Effector CD4-positive, alpha-beta T cell (primary cell): Measurements from ENCODE around the gene PIK3R3.

Source experiments
- DNase-seq: peaks from one replicate; pipeline ENCODE4 v3.0.0-alpha.2; 2020

The PIK3R3 gene

DNA sequence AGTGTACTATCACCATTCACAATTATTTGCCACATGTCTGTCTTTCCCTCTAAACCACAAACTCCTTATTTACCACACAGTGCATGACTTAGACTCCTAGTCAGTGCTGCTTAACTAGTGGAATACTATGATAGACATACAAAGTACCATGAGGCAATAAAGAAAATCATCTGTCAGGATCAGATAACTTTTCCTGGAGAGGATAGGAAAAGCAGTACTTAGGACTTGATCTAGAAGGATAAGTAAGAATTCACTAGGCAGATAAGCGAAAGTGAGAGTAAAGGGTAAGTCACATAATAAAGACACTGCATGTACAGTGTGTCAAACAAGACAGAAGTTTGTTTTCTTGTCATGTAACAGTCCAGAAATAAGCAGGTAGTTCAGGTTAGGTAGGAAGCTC is 21.3 kb upstream of the PIK3R3 start:
- DNase-seq, result no peak

DNA sequence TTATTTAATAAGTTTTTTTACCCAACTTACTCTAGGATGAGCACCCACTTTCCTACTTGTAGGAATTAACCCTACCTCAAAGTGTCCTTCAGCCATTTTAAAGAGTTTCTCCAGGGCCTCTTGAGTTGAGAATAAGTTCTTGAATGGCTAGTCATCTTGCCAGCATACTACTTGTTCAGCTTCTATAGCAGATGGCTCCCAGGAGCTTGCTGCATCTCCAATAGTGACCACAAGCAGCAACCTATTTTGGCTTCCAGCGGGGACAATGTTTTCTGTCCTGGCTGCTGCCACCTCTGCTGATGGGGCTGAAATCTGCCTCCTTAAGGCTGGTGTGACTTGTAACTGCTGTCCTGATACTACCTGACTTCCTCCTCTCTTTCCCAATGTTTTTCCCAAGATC is 20.8 kb upstream of the PIK3R3 start:
- no peak for DNase-seq

DNA sequence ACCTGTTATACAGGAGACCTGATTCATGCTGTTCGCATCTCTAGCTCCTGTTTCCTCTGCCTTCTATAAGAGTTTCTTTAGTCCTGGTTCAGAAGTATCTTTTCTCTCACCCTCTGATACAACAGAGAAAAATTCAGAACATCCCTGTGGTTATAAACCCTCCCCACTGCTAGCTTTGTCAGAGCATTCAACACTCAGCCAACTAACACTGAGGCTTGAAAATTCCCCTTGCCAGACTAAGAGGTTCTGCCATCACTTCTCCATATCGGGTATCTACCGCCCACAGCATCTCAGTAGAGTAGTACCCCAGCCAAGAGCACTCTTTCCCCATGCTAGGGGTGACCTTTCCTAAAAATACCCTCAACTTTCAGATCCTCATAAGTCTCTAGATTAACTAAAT is 19.6 kb upstream of the PIK3R3 start:
- no peak for DNase-seq

DNA sequence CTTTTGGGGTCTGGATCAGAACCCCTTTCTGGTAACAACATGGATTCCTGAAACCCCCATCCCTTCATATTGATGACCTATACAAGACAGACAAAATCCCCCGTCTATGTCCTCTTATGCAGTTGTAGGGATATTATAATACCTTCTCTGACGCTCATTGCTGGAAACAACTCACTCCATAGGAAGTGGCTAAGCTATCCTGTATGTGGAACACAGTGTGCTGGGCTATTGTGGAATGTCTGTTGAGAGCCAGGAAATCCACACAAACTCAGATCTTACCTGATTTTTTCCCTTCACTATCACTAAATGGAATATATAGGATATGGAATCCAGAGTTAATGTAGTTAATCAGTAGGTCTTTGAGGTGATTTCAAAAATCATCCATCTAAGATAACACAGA is 17.7 kb upstream of the PIK3R3 start:
- DNase-seq, result no peak

DNA sequence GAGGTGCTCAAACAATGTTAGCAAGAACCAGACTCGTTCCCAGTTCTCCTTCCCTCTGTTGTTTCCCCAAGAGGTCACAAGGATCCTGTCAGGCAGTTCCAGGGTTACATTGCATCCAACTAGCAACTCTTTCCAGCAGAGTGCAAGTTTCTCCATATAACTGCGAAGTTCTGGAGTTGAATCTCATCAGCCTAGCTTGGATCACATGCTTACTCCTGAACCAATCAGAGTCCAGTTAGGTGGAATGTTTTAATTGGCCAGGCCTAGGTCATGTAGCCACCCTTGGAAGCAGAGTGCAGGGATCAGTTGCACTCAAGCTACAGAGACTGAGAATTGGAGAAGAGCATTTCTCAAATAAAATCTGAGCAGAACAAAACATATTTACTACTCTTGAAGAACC is 15.9 kb upstream of the PIK3R3 start:
- DNase-seq, result no peak

DNA sequence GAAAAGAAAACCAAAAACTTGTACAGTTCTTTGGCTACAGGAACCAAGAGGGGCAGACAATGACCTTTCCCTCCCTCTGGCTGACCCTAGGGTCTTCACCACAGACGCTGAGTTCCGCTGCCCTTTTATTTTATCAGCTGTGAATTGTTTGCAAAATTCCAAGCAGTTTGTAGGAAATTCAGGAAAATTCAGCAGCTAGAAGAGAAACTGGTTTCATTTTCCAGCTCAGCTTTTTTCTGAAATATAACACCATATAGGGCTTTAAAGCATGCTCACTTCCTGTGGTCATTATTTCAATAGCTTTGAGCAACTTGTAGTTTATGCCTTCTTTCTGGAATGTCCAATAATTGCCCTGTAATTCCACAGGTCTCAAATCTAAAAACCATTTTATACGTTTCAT is 5.5 kb upstream of the PIK3R3 start:
- no peak for DNase-seq

DNA sequence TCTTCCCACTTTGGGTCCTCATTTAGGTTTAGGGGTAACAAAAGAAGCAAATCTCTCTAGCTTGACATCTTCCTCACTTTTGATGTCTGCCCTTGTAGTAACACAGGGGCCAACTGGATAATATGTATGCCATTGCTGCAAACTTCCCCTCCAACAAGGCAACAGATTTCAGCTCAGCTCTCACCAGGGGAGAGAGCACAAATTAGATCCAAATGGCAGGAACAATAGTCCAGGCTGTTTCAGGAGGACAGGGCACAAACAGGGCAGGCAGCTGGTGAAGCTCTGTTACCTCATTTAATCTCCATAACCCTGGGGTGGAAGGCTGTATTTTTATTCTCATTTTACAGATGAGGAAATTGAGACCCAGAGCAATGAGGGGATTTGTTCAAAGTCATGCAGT is 4.3 kb upstream of the PIK3R3 start:
- no peak for DNase-seq

DNA sequence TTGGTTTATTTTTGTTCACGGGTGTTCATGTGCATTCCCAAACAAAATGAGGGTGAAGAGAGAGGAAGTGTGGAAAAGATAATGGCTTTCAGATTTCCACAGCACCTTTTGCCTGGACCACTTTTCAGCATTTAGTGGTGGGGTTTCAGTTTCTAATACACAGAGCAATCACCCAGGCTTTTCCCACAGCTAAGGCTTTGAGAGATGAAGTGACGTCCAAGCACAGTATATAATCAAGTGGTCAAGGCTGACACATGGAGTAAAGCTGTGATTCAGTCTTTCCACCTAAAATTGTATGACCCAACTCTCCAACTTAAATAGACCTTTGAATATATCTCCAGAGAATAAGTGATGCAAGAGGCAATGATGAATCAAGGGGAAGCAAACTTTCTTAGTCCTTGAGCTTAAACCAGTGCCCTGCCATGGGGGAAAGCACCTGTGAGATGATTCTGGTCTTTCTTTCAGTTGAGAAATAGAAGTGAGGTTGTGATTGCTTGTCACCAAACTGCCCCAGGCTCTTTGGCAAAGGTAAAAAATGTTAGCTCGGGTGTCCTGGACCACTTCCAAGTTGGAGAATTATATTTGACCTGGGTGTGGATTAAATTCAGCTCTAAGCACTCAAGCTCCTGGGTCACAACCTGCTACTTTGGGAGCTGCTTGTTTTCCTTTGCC is 2.4 kb upstream of the PIK3R3 start:
- no peak for DNase-seq

DNA sequence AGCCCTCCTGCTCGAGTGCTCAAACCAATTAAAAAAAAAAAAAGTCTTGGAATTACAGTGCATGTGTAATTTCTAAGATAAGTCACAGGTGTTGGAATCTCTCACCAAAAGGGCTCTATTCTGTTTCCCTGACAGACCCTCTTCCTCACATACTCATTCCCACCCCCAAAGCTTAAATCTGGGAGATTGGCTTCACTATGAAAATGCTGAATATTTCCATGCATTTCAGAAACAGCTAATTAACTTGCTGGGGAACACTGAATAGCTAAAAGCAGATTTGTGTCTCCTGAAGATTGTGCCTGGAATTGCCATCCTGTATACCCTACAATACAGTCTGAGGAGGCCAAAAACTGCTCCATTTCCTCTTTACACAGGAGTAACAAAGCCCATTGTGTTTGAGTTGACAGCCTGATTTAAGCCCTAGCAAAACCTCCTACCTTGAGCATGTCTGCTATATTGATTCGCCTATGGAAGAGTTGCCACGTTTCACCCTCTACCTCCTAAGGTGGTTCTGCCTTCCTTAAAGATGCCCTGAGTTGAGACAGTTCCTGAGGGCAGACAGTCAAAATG is 1.4 kb upstream of the PIK3R3 start:
- no peak for DNase-seq

DNA sequence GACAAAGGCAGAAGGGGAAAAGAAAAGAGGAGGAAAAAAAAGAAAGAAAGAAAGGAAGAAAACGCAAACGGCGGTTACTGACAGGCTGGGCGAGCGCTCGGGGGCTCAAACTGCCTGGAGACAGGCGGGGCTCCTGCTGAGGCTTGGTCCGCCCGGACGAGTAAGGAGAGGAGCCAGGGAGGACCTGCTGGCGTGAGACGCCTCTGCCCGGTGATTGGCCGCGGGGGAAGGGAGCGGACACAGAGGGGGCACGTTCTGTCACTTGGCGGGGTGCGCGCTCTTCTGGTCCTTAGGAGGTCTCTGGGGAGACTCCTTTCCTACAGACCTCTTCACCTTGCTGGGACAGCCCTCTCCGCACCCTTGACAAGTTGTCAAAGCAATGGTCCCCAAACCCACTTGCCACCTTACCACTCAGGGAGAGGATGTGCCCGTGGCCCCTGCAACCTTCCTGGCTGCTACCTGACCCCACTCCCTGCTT is 791 bp upstream of the PIK3R3 start:
- no peak for DNase-seq

DNA sequence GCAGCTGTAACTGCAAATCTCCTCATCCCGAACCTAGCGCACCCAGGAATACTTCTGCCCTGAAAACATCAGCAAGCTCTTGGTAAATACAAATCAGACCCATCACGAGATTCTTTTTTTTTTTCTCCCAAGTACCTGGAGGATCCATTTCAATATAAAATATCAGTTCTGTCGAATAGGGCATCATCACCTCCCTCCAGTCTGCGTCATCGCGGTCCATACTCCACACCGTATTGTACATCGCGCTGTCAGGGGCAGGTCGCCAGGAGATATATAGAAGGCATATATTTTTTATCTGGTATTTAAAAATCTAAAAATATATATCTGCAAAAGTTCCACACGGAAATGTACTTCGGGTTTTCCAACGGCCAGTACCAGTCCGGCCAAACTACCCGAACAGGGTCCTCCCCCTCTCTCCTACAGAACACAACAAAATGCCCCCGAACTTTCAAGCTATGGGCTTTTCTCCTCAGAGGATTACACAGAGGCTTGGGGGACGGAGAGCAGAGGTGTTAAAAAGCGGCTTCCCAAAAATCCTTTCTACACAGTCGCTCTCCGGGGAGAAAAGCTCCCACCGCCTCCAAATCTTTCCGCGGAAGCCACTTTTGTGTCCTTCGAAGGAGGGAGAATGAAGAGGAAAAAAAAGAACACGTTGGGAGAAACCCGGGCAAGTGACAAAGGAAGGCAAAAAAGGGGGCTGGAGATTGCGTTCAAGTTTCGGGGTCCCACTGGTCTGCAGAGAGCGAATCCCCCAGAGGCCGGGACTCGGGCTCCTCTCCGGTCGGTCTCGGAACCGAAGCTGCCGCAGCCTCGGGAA is 509 bp downstream of the PIK3R3 start:
- DNase-seq, result no peak

DNA sequence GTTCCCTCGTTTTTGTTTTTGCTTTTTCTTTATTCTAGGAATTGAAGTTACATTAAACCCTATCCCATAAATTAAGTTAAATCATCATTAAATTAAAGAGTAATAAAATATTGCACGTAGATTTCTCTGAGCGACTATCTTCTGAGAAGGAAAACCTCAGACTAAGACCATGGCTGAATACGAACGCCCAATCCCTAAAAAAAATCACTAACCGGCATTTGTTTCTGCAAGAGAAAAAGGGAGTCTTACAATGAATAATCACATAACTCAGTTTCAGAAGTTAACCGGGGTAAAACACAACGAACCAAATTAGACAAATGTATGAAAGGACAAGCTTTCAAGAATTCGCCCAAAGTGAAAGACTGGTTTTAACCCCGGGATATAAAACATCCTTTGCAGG is 1.3 kb downstream of the PIK3R3 start:
- no peak for DNase-seq

DNA sequence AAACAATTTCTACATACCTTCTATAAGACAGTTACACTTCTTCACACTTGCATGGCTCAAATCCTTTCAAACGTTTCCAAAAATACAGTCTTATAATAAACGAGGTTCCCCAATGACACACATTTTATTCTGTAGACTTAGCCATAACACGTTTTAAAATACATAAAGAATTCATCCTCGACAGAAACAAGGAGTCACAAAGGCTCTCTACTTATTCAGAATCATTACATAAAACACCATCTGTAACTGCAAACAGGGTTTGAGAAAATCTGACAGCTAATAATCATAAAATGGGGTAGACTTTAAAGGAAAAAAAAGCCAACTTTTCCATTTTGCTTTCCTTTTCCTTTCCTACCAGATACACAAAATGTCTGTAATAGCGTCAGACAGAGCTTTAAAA is 1.8 kb downstream of the PIK3R3 start:
- no peak for DNase-seq

DNA sequence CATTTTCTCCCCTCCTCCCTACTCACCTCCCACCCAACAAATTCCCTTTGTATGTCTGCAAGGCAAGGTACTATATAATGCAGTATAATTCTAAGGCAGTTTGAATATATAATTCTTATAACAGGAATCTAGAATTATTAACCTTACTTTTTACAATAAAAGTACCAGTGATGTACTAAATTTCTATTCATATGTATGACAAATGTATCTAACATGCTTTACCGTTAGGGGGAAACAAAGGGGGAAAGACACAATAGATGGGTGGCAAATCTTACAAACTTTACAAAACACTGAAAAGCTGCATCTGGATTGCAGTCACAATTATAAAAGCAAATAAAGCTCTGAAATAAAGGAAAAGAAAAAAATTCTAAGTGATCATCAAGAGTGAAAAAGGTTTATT is 2.3 kb downstream of the PIK3R3 start:
- DNase-seq, result no peak

DNA sequence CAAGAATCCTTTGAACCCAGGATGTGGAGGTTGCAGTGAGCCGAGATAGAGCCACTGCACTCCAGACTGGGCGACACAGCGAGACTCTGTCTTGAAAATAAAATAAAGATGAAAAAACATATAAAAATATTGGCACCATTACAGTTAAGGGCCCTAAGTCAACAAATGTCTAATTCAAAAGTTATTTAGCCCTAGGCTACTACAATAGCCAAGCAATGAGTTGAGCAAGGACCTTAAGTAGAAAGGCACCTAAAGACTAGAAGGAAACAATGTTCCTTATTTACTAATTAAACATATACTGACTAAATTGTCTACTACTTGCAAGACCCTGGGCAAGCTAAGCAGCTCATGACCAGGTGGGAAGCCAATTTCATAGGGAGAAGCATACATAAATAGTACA is 4.1 kb downstream of the PIK3R3 start:
- DNase-seq, result no peak

DNA sequence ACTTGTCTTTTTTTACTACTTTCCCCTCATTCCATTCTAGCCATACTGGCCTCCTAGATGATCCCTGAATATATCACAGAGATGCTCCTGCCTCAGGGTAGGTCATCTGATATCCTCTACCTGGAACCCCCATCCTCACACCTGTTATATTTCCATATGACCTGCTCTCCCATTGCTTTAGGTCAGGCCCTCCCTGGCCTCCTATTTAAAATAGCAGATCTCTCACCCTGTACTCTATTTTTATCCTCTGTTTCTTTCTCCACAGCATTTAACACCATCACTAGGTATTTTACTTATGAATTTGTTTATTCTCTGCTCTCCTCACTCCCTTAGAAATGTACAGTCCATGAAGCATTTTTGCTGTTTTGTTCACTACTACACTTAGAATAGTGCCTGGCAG is 13.6 kb downstream of the PIK3R3 start:
- DNase-seq, result no peak

DNA sequence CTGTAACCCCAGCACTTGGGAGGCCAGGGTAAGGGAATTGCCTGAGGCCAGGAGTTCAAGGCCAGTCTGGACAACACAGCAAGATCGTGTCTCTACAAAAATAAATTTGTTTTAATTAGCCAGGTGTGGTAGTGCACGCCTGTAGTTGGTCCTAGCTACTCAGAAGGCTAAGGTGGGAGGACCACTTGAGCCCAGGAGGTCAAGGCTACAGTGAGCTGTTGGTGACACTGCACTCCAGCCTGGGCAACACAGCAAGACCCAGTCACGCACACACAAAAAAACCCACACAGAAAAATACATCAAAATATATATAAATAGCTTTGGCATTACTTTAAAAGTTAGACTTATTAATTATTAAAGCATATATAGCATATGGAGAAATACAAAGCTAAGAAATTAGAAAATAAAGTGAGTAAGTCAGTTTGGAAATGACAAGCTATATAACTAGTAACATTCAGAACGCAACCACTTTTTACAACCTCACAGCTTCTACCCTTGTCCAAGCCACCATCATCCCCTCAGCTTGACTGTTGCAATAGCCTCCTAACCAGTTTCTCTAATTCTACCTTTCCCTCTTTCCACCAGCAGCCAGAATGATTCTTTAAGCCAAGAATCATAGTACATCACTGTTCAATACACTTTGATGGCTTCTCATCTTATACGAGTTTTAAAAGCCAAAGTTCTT is 14.5 kb downstream of the PIK3R3 start:
- DNase-seq, result no peak

DNA sequence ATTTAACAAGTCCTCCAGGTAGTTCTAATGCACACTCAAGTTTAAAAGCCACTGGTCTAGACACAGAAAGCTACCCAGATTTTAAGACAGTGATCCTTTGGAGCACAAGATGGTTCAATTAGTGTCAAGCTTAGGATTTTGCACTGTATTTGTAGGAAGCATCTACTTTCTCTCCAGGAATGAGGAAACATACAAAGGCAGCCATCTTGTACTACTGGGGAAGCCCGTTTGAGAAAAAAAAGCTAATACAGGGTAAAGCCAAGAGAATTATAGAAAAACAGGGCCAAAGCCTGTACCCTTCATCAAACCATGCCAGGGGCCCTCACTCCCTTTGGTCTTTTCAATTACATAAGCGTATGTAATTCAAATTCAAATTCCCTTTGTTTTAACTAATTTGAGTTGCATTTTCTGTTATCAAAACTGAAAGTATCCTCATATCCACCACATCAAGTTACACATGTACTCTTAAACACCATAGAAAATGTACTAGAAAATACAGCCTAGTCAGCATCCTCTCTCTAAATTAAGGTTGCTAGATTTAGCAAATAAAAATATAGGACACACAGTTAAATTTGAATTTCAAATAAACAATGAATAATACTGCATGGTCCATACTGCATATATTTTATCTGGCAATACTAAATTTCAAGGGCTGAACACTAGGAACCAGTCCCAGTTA is 17.4 kb downstream of the PIK3R3 start:
- DNase-seq, result no peak

DNA sequence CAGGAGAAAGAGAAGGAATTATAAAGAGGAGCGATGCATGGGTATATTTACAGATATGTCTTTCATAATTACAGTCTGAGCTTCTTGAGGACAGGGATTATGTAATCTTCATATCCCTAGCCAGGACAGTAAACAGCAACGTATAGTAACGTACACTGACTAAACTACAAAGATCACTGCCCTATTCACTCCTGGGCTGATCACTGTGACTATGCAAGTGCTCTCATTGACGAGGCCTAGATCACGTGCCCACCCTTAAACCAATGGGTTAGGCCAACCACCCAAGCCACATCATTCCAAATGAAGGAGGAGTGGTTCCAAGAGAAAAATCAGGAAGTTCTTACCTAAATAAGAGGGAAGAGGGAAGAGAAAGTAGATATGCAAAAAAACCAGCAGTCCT is 18.5 kb downstream of the PIK3R3 start:
- no peak for DNase-seq

DNA sequence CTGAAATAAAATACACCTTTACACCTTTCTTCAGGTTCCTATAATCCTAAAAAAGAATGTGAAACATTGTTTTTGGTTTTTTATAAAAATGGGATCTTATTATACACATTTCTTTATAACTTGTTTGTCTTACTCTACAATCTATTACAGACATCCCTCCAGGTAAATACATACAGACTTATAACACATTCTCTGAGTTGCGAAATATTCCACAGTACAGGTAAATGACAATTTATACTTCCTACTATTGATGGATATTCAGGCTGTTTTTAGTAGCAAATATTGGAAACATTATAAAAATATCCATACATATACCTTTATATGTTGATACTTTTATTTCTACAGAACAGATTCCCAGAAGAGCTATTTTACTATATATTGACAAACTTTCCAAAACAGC is 20.3 kb downstream of the PIK3R3 start:
- no peak for DNase-seq

DNA sequence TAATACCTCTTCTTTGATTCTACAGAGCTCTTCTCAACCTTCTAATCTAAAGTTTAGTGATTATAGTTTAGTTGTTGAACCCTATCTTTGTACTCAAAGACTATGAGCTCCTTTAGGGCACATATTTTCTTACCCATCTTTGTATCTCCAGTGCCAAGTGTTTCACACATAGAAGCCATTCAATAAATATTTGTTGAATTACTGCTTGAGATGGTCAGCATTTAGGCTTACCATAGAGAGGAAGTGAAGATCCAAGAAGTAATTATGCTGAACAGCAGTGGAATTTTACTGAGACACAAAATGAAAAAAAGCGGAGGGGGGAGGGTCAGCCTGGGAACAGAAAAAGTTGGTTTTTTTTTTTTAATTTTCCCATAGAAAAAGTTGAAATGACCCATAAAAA is 21.9 kb downstream of the PIK3R3 start:
- no peak for DNase-seq

DNA sequence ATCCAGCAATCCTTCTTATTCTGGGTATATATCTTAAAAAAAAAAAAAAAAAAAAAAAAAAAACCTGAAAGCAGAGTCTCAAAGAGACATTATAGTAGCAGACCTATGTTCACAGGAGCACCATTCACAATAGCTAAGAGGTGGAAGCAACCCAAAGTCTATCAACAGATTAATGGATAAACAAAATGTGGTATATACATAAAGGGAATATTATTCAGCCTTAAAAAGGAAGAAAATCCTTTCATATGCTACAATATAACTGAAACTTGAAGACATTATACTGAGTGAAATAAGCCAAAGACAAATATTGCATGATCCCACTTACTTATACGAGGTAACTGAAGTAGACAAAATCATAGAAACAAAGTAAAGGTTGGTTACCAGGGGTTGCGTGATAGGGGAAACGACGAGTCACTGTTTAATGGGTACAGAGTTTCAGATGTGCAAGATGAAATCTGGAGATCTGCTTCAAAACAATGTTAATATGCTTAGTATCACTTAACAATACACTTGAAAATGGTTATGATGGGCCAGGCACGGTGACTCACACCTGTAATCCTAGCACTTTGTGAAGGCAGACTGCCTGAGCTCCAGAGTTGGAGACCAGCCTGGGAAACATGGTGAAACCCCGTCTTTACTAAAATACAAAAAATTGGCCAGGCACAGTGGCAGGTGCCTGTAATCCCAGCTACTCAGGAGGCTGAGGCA is 29.5 kb downstream of the PIK3R3 start:
- no peak for DNase-seq
